Keratinocyte (primary cell): ENCODE measurements around the gene CDC25A. TPM values are rescaled to one million over a fixed set of nuclear protein-coding genes. Genes with fewer than 3 reads are reported as not detected.

ENCODE experiments used
- DNase-seq: peaks from one replicate; pipeline ENCODE4 v3.0.0-alpha.2; 2011; ENCODE audit warnings: low read depth, missing footprints, low spot score
- FAIRE-seq: peaks from 2 replicates; lab custom pipeline; 2011; peaks lifted over from hg19 to GRCh38; lab: Jason Lieb, UNC
- H2AFZ ChIP-seq: 2 replicates; pipeline ENCODE4 v1.6.0; 2012; ENCODE audit warnings: low read length, control low read depth, inconsistent platforms; ENCODE audit not compliant: control insufficient read depth
- H3K27ac ChIP-seq: 2 replicates; pipeline ENCODE4 v1.5.1; 2011; ENCODE audit warnings: low read length; ENCODE audit not compliant: control insufficient read depth, insufficient read depth
- H3K27me3 ChIP-seq: 3 replicates; pipeline ENCODE4 v1.6.0; 2011; ENCODE audit warnings: low read length; ENCODE audit not compliant: control insufficient read depth, insufficient read depth; ENCODE audit errors: extremely low read depth
- H3K36me3 ChIP-seq, 2 experiments: 2 replicates in 1 of 2; 3 replicates in 1 of 2; pipeline ENCODE4 v1.5.1; 2011; ENCODE audit warnings: low read length in 2 of 2, mild to moderate bottlenecking in 1 of 2; ENCODE audit not compliant: control insufficient read depth in 2 of 2, insufficient read depth in 2 of 2; ENCODE audit errors: extremely low read depth in 1 of 2
- H3K4me1 ChIP-seq: 3 replicates; pipeline ENCODE4 v1.5.1; 2011; ENCODE audit warnings: low read length; ENCODE audit not compliant: control insufficient read depth, insufficient read depth; ENCODE audit errors: extremely low read depth
- H3K4me2 ChIP-seq: 3 replicates; pipeline ENCODE4 v1.6.0; 2011; ENCODE audit warnings: low read depth, low read length; ENCODE audit not compliant: control insufficient read depth, insufficient read depth; ENCODE audit errors: extremely low read depth
- H3K4me3 ChIP-seq, 3 experiments: fragments of 200-600 bp in 1 of 3; sonication (generic) in 1 of 3; 2 replicates in 2 of 3; 3 replicates in 1 of 3; pipeline ENCODE4 v1.5.1; 2011 to 2016; ENCODE audit warnings: low read length in 3 of 3, mild to moderate bottlenecking in 3 of 3, control low read depth in 2 of 3, inconsistent platforms in 1 of 3, low read depth in 1 of 3, mixed read lengths in 1 of 3, mixed run types in 1 of 3, moderate library complexity in 1 of 3; ENCODE audit not compliant: control insufficient read depth in 2 of 3, insufficient read depth in 2 of 3; ENCODE audit errors: extremely low read depth in 1 of 3
- H3K79me2 ChIP-seq: 2 replicates; pipeline ENCODE4 v1.6.0; 2012; ENCODE audit warnings: low read length; ENCODE audit not compliant: control insufficient read depth, insufficient read depth
- H3K9ac ChIP-seq: 3 replicates; pipeline ENCODE4 v1.6.0; 2011; ENCODE audit warnings: low read length; ENCODE audit not compliant: control insufficient read depth, insufficient read depth; ENCODE audit errors: extremely low read depth
- H3K9me1 ChIP-seq: 3 replicates; pipeline ENCODE4 v1.6.0; 2011; ENCODE audit warnings: low read length; ENCODE audit not compliant: control insufficient read depth, insufficient read depth; ENCODE audit errors: extremely low read depth
- H3K9me3 ChIP-seq: 2 replicates; pipeline ENCODE4 v1.5.1; 2012; ENCODE audit warnings: low read depth, low read length; ENCODE audit not compliant: control insufficient read depth
- H4K20me1 ChIP-seq: 3 replicates; pipeline ENCODE4 v1.6.0; 2011; ENCODE audit warnings: low read length; ENCODE audit not compliant: control insufficient read depth, insufficient read depth; ENCODE audit errors: extremely low read depth
- EZH2 ChIP-seq: IDR thresholded peaks from one replicate; pipeline ENCODE4 v1.6.1; 2012; ENCODE audit warnings: inconsistent platforms, mild to moderate bottlenecking, low read length, moderate library complexity
- dilution Hi-C: fragments of 300-500 bp; cut with MboI; formaldehyde crosslinking; loops from one replicate; pipeline ENCODE4 v1.7.0; 2020; ENCODE audit warnings: low sequenced_read_pairs; ENCODE audit not compliant: extremely low pct_ligation_motif_present
- polyA plus RNA-seq, 5 experiments: library from polyadenylated mRNA; depleted of rRNA in 3 of 5; stranded (reverse) in 3 of 5; stranded (forward) in 1 of 5; unstranded in 1 of 5; fragments of >200 nt; gene quantifications; 1 replicate in 1 of 5; 2 replicates in 3 of 5; 3 replicates in 1 of 5; pipeline versions ENCODE4 v1.2.1 to v1.2.3, GENCODE V29; 2011 to 2012; ENCODE audit warnings: missing spikeins in 2 of 5, low read depth in 1 of 5, low replicate concordance in 1 of 5
- TF ChIP-seq, protein P1 (sequence below), 3 experiments: IDR thresholded peaks in 1 of 3; conservative IDR thresholded peaks in 1 of 3; optimal IDR thresholded peaks in 1 of 3; 2 replicates in 2 of 3; 3 replicates in 1 of 3; pipeline versions ENCODE3 to v1.5.1; 2011; ENCODE audit warnings: low read length in 3 of 3, mild to moderate bottlenecking in 3 of 3, moderate library complexity in 2 of 3, control low read depth in 1 of 3, inconsistent platforms in 1 of 3; ENCODE audit not compliant: insufficient read depth in 2 of 3; ENCODE audit errors: extremely low read depth in 1 of 3

CDC25A gene
- polyA plus RNA-seq, 1 donor (not counting 4 experiments of a cell fraction or from before 2014, with no cell fraction given) = 5.5 TPM

GRCh38 chr3:48142316-48142870 lies 45.8 kb downstream of the CDC25A start:
- Histone ChIP-seq H4K20me1 (no peaks in the 10 kb centered on the region), H2AFZ (peak overlapping the region; percentile 70), H3K4me3 (peak overlapping the region in 1 of 3 experiments; percentile 13), H3K4me1 (peaks cover 18% of the 10 kb centered on the region), H3K4me2 (peak overlapping the region; percentile 72), H3K9me1 (no peaks in the 10 kb centered on the region), H3K27ac (peak overlapping the region; percentile 51), H3K36me3 (no peaks in the 10 kb centered on the region), H3K79me2 (no peaks in the 10 kb centered on the region), H3K9ac (peak overlapping the region; percentile 48), H3K27me3 (no peaks in the 10 kb centered on the region), H3K9me3 (no peaks in the 10 kb centered on the region)
- dilution Hi-C loops = no loop called here
- TF ChIP-seq, protein P1, sequence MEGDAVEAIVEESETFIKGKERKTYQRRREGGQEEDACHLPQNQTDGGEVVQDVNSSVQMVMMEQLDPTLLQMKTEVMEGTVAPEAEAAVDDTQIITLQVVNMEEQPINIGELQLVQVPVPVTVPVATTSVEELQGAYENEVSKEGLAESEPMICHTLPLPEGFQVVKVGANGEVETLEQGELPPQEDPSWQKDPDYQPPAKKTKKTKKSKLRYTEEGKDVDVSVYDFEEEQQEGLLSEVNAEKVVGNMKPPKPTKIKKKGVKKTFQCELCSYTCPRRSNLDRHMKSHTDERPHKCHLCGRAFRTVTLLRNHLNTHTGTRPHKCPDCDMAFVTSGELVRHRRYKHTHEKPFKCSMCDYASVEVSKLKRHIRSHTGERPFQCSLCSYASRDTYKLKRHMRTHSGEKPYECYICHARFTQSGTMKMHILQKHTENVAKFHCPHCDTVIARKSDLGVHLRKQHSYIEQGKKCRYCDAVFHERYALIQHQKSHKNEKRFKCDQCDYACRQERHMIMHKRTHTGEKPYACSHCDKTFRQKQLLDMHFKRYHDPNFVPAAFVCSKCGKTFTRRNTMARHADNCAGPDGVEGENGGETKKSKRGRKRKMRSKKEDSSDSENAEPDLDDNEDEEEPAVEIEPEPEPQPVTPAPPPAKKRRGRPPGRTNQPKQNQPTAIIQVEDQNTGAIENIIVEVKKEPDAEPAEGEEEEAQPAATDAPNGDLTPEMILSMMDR (optimal IDR thresholded peaks at IDR 0.05 in 1 of 3, IDR thresholded peaks at IDR 0.05 in 1 of 3, conservative IDR thresholded peaks at IDR 0.05 in 1 of 3; ENCODE audit: extremely low read depth in 1 of 3, insufficient read depth in 2 of 3, low read length in 3 of 3) = no peak
- TF ChIP-seq EZH2 = no peak
- FAIRE-seq (peak; percentile 73), DNase-seq (peak; percentile 69)

GRCh38 chr3:48141604-48142137 lies 46.5 kb downstream of the CDC25A start:
- dilution Hi-C loops = no loop called here
- Histone ChIP-seq H3K79me2 (no peaks in the 10 kb centered on the region), H3K4me3 (no peak overlapping the region), H2AFZ (no peak overlapping the region), H3K9me1 (no peaks in the 10 kb centered on the region), H3K27ac (peak overlapping the region; percentile 51), H3K4me2 (peak overlapping the region; percentile 72), H4K20me1 (no peaks in the 10 kb centered on the region), H3K9me3 (no peaks in the 10 kb centered on the region), H3K27me3 (no peaks in the 10 kb centered on the region), H3K4me1 (peaks cover 20% of the 10 kb centered on the region), H3K36me3 (no peaks in the 10 kb centered on the region), H3K9ac (peak overlapping the region; percentile 48)
- TF ChIP-seq, protein P1 (optimal IDR thresholded peaks at IDR 0.05 in 1 of 3, IDR thresholded peaks at IDR 0.05 in 1 of 3, conservative IDR thresholded peaks at IDR 0.05 in 1 of 3; ENCODE audit: extremely low read depth in 1 of 3, insufficient read depth in 2 of 3, low read length in 3 of 3) = no peak
- TF ChIP-seq EZH2 = no peak
- FAIRE-seq = peak; percentile 84
- DNase-seq = no peak
